GM18873 (cell line): Measurements from ENCODE around the gene SDF2L1.
"Not testable (repeated sequence)": the region's sequence is repeated elsewhere in the genome, so short reads cannot be mapped to it uniquely, and the experiment has no call there.

Source experiments
- ATAC-seq: cut with Tn5 transposase; IDR thresholded peaks from one replicate; pipeline ENCODE4 v1.9.1; 2021; ENCODE audit warnings: mild to moderate bottlenecking, moderate library complexity, moderate number of reproducible peaks; ENCODE audit not compliant: unreplicated experiment, low FRiP score

SDF2L1 gene

DNA sequence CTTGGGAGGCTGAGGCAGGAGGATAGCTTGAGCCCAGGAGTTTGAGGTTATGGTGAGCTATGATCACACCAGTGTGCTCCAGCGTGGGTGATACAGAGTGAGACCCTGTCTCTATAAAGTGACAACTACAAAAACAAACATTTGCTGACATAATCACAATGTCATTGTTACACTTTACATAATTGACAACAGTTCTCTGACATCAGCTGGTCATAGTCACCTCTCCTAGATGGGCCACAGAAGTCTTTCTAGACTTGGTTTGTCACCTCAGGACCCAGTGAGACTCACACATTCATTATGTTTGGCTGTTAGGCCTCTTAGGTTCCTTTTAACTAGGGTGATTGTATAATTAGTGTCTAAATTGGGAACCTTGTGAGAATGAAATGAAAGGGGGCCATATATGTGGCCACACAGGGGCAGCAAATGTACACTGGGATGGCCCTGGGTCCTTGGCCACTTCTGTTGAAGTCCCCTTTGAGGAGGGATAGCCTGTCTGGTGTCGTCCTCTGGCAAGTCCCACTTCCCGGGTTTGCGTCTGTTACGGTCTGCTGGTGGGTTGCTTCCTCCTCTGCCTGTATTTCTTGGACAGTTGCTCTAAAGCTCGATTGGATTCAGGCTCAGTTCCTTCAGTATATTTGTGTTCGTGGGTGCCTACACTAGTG, 17.9 kb downstream of the SDF2L1 start:
- no peak for ATAC-seq

GRCh38 chr22:21660904-21661303, 18.8 kb downstream of the SDF2L1 start:
- ATAC-seq, result no peak

DNA sequence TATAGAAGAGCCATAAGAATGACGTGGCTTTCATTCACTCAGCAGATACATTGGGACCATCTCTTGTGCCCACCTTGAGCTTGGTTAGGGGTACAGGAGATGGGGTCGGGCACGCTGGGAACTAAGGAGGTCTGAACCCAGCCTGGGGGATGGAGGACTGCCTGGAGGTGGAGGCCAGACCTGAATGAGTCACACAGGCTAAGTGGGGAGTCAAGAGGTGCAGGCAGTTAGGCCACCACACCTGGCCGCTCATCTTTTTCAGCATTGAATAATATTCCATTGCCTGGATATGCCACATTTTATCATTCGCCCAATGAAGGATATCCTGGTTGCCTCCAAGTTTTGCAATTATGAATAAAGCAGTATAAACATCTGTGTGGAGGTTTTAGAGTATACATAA, 19.9 kb downstream of the SDF2L1 start:
- no peak for ATAC-seq

GRCh38 chr22:21663738-21664137, 21.6 kb downstream of the SDF2L1 start:
- no peak for ATAC-seq

DNA sequence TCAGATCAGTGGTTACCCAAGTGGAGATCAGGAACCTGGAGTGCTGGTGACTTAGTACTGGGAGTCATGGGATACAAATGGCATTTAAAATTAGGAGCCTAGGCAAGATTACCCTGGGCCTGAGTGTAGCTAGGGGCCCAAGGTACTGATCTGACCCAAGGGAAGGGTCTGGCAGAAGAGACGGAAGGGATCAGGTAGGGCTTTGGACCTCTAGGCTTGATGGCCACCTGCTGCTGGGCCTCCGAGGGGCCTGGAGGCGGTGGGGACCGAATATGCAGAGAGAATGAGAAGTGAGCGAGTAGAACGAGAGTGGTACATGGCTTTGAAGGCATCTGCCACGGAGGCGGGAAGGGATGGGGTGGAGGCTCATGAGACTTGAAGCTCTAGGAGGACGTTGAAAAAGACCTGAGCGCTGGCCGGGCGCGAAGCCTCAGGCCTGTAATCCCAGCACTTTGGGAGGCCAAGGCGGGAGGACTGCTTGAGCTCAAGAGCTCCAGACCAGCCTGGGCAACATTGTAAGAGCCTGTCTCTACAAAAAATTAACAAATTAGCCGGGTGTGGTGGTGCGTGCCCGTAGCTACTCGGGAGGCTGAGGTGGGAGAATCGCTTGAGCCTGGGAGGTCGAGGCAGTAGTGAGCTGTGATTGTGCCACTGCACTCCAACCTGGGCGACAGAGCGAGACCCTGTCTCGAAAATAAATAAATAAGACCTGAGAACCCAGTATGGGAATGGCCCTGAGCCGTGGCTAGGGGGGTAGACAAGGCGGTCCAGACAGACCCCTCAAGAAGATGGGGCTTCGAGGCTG, 23.1 kb downstream of the SDF2L1 start:
- no peak for ATAC-seq

GRCh38 chr22:21666786-21667185, 24.7 kb downstream of the SDF2L1 start:
- ATAC-seq, result no peak

DNA sequence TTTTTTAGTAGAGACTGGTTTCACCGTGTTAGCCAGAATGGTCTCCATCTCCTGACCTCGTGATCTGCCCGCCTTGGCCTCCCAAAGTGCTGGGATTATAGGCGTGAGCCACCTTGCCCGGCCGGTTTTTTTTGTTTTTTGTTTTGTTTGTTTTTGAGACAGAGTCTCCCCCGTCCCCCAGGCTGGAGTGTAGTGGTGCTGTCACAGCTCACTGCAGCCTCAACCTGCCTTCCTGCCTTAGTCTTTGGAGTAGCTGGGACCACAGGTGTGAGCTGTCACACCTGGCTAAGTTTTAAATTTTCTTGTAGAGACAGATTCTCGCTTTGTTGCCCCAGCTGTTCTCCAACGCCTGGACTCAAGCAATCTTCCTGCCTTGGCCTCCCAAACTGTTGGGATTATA, 26.9 kb downstream of the SDF2L1 start:
- no peak for ATAC-seq

- ATAC-seq, result no peak
These were observed 30.1 kb downstream of the SDF2L1 start for GRCh38 chr22:21672107-21672629.

DNA sequence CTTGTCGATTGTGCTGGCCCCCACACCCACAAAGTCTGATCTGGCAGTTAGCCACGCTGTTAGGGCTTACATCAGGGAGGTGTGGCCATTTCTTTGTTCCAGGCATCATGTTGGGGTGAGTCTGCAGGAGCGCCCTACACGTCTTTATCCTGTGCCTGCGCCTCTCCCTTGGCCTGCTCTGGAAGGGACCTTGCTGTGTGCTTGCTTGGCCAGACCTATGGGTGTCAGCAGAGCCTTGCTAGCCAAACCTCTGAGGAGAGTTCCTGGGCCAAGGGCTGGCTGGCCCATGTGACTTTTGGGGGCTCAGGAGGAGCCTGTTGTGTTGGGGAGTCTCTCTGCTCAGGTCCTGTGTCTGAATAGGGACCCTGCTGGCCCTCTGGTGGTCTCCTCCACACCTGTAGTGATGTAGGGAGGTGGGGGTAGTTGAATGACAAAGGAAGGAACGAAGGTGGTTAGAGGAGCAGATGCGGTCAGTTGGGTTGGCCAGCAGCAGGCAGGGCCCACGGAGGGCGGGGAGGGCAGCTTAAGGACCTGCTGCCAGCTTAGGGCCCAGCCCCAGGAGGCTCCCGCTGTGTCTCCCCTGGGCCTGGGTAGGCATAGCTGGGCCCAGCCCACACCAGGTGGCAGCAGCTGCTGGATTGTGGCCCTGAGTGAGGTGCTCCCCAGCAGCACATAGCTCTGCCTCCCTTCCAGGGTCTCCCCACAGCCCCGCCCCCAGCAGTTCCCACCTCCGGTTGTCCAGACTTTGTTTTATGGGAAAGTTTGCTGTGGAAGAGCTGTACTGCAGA, 31.6 kb downstream of the SDF2L1 start:
- ATAC-seq, result no peak

DNA sequence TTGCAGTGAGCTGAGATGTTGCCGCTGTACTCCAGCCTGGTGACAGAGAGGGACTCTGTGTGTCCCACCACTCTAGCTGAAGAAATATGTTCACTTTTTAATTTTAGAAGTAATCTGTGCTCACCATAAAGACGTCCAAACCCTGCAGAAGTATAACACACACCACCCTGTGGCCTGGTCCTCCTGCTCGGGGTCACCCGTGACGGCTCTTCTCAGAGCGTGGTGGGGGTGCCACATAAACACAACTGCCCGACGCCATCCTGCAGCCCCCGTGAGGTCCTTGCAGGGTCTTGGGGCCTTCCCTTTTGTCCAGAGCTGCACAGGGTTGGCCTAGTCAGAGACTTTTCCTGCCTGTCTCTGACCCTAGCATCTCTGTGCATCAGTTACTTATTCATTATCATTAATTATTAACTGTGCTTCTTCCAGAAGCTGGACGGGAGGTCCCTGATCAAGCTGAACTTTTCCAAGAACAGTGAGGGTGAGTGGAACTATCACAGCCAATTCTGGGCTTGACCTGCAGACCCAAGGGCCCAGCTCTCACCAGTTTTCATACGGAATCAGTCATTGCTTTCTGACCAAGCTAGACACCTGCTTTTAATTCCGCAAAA, 32.6 kb downstream of the SDF2L1 start:
- no peak for ATAC-seq

DNA sequence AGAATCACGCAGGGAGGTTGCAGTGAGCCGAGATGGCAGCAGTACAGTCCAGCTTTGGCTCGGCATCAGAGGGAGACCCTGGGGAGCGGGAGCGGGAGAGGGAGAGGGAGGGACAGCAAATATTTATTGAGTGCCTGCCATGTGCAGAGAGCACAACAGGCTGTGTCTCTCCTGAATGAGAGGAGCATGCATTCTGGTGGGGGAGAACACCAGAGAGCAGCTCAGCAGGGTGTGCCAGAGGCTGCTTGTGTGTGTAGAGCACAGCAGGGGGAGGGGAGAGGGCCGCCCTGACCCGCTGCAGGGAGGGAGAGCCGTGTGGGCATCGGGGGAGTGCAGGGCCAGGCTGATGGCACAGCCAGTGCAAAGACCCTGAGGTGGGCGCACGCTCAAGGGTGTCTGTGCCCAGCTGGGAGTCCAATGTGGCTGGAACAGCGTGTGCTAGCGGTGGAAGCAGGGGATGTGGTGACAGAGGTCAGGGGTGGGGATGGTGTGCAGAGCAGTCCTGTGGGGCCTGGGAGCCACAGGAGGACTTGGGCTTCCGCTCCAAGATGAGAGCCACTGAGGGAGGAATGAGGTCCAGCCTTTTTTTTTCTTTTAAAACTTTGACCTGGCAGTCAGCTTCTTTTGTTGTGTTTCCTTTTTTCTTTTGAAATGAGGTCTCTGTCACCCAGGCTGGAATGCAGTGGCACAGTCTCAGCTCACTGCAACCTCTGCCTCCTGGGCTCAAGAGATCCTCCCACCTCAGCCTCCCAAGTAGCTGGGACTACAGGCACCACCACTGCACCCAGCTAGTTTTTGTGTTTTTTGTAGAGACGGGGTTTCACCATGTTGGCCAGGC, 35.7 kb downstream of the SDF2L1 start:
- ATAC-seq, result no peak

GRCh38 chr22:21678842-21679241, 36.7 kb downstream of the SDF2L1 start:
- not testable (repeated sequence) for ATAC-seq

DNA sequence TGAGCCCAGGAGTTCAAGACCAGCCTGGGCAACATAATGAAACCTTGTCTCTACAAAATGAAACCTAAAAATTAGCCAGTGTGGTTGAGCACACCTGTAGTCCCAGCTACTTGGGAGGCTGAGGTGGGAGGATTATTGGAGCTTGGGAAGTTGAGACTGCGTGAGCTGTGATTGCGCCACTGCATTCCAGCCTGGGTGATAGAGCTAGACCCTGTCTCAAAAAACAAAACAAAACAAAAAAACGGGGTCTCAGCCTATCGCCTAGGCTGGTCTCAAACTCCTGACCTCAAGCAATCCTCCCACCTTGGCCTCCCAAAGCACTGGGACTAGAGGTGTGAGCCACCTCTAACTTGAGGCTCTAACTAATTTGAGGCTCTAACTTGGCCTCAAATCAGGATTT, 37.3 kb downstream of the SDF2L1 start:
- no peak for ATAC-seq

DNA sequence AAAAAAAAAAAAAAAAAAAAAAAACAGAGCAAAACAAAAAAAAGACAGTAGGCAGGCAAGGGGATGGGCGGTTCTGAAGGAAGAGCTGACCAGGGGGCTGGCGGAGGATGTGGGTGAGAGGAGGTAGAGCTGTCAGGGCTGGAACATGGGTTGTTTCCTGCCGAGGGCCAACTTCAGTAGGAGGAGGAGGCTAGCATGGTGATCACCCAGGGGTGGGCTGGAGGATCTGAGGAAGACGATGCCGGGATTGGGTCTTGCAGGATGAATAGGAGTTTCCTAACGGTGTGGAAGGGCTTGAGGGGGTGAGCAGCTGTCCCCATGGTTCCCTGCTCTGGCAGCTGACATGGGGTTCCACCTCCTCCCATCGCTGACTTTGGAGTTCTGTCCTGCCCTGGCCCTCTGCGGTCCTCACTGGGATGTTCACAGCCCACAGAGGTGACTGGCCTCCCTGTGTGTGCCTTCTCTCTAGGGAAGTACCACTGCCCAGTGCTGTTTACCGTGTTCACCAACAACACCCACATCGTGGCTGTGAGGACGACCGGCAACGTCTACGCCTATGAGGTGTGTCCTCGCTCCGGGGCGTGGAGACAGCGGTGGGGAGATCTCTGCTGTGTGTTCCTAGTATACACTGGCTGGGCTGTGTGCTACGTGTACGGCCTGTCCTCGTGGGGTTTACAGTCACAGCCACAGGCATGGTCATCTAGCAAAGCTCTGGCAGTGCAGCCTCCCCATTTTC, 38.9 kb downstream of the SDF2L1 start:
- ATAC-seq, result no peak

DNA sequence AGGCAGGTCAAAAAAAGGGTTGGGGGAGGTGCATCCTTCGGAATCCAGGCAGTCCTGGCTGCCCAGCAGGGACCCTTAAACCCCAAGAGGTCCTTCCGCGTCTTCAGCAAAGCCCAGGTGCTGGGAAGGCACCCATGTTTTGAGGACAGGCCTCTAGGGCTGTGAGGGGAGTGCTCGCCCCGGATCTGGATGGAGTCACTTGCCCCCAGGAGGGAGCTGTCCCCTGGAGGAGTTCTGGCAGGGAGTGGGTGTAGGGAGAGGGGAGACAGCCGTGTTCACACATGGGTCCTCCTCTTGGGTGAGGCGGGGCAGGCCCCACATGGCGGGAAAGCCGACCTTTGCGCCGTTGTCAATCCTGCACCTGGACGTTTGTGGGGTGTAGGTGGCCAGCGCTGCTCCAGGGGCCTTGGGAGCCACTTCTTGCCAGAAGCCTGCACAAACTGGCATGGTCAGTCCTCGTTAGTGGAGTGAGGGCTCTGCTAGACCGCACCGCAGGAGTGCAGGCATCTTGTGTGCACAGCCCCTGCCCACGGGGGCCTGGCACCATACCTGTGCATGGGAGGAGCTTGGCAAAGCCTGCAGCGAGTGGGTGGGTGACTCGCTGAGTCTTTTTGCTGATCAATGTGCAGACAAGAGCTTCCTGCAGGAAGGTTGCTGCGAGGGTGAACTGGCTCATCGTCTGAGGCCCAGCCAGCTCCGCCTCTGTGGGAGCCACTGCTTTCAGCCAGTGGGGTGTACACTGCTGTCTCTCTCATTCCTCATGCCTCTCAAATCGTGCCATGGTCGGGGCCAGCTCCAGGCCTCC, 39.7 kb downstream of the SDF2L1 start:
- ATAC-seq, result no peak

DNA sequence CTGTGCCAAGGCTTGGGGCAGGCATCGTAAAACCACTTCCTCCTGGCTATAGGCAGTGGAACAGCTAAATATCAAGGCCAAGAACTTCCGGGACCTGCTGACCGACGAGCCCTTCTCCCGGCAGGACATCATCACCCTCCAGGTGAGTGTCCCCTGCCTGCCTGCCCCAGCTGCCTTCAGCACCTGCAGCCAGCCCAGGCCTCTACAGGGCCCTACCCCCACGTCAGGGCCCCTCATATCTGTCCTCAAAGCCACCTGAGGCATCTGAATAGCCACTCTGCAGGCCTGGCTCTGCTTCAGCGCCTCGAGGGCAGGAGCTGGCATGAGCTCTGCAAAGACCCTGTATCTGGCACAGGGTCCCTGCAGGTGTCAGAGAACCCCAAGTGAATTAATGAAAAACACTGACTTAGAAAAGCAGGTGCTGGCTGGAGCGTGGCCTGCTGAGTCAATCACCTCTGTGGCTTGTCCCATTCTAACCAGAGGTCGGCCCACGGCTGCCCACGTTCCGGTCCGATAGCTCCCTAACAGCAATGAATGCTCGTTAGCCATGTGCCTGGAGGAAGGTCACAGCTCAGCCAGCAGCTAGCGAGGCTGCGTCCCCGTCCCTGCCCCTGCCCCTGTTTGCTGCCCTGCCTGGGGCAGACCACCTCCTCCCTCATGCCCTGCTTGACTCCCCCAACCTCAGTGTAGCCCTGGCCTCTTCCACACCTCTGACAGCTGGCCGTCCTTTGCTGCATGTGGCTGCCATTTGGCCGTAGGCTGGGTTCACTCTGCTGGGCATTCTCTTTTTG, 40.5 kb downstream of the SDF2L1 start:
- ATAC-seq, result no peak

- no peak for ATAC-seq
These were observed 41.3 kb downstream of the SDF2L1 start for GRCh38 chr22:21683401-21683811.
